HG03565 (cell line): ENCODE data around the gene CST5.
"Not testable (repeated sequence)": the region's sequence is repeated elsewhere in the genome, so short reads cannot be mapped to it uniquely, and the experiment has no call there.

Experiments
- ATAC-seq: cut with Tn5 transposase; IDR thresholded peaks from one replicate; pipeline ENCODE4 v1.9.1; 2021; ENCODE audit warnings: mild to moderate bottlenecking, moderate library complexity; ENCODE audit not compliant: unreplicated experiment

CST5 gene

GRCh38 chr20:23856736-23857135, 22.8 kb downstream of the CST5 start:
- no peak for ATAC-seq

GRCh38 chr20:23856226-23856625, 23.3 kb downstream of the CST5 start:
- ATAC-seq: no peak

- no peak for ATAC-seq
Observed at GRCh38 chr20:23841693-23842092, 37.9 kb downstream of the CST5 start.

GRCh38 chr20:23835716-23836115, 43.8 kb downstream of the CST5 start:
- no peak for ATAC-seq

- no peak for ATAC-seq
Observed at GRCh38 chr20:23832775-23833513, 46.6 kb downstream of the CST5 start.

- ATAC-seq: not testable (repeated sequence)
Observed at GRCh38 chr20:23831961-23832360, 47.6 kb downstream of the CST5 start.

- no peak for ATAC-seq
Observed at GRCh38 chr20:23826541-23827021, 53.0 kb downstream of the CST5 start, which contains the start of gene CST2. Gene CST2 (minus strand): TSS chr20:23826729. CDS start chr20:23826660, 69 bp downstream.
